GM23248 (cell line): ENCODE data around the gene ASPM. TPM values are rescaled to one million over a fixed set of nuclear protein-coding genes. Genes with fewer than 3 reads are reported as not detected.

Source experiments
- DNase-seq: peaks from one replicate; pipeline ENCODE4 v3.0.0-alpha.2; 2015
- H2AFZ ChIP-seq: fragments of 200-600 bp; sonication (generic); 2 replicates; pipeline ENCODE4 v1.6.1; 2016; ENCODE audit warnings: antibody characterized with exemption
- H3F3A ChIP-seq: fragments of 200-600 bp; sonication (generic); 2 replicates; pipeline ENCODE4 v1.6.1; 2016; ENCODE audit warnings: mild to moderate bottlenecking, antibody characterized with exemption, mixed run types; ENCODE audit not compliant: insufficient read depth
- H3K27ac ChIP-seq: fragments of 200-600 bp; sonication (generic); 2 replicates; pipeline ENCODE4 v1.5.1; 2016; ENCODE audit warnings: mild to moderate bottlenecking
- H3K27me3 ChIP-seq: fragments of 200-600 bp; sonication (generic); replicated peaks from 2 replicates; pipeline ENCODE4 v1.6.1; 2016; ENCODE audit warnings: mild to moderate bottlenecking; ENCODE audit not compliant: insufficient read depth
- H3K36me3 ChIP-seq: fragments of 200-600 bp; sonication (generic); 2 replicates; pipeline ENCODE4 v1.6.1; 2016; ENCODE audit warnings: low read depth, mild to moderate bottlenecking
- H3K4me1 ChIP-seq: fragments of 200-600 bp; sonication (generic); 2 replicates; pipeline ENCODE4 v1.6.1; 2016; ENCODE audit warnings: mild to moderate bottlenecking; ENCODE audit not compliant: insufficient read depth
- H3K4me2 ChIP-seq: fragments of 200-600 bp; sonication (generic); one replicate; pipeline ENCODE4 v1.6.1; 2016; ENCODE audit warnings: mild to moderate bottlenecking; ENCODE audit not compliant: unreplicated experiment
- H3K4me3 ChIP-seq: fragments of 200-600 bp; sonication (generic); 2 replicates; pipeline ENCODE4 v1.5.1; 2016; ENCODE audit warnings: mild to moderate bottlenecking
- H3K79me2 ChIP-seq: fragments of 200-600 bp; sonication (generic); 2 replicates; pipeline ENCODE4 v1.6.1; 2016; ENCODE audit warnings: mild to moderate bottlenecking; ENCODE audit not compliant: insufficient read depth
- H3K9ac ChIP-seq: fragments of 200-600 bp; sonication (generic); 2 replicates; pipeline ENCODE4 v1.6.1; 2016; ENCODE audit warnings: mild to moderate bottlenecking
- H3K9me2 ChIP-seq: fragments of 200-600 bp; sonication (generic); 2 replicates; pipeline ENCODE4 v1.6.1; 2016; ENCODE audit warnings: mixed run types, mild to moderate bottlenecking, moderate library complexity; ENCODE audit not compliant: insufficient read depth
- H3K9me3 ChIP-seq: fragments of 200-600 bp; sonication (generic); one replicate; pipeline ENCODE4 v1.6.1; 2017; ENCODE audit warnings: low read depth
- H4K20me1 ChIP-seq: fragments of 200-600 bp; sonication (generic); 2 replicates; pipeline ENCODE4 v1.6.0; 2016; ENCODE audit not compliant: insufficient read depth
- EZH2 ChIP-seq: fragments of 200-600 bp; sonication (generic); IDR thresholded peaks from 2 replicates; pipeline ENCODE4 v1.6.1; 2018; ENCODE audit warnings: antibody characterized with exemption, mild to moderate bottlenecking; ENCODE audit not compliant: insufficient read depth, poor library complexity, severe bottlenecking
- EZH2phosphoT487 ChIP-seq: fragments of 200-600 bp; sonication (generic); IDR thresholded peaks from 2 replicates; pipeline ENCODE4 v1.6.1; 2018; ENCODE audit warnings: antibody characterized with exemption, moderate library complexity, mild to moderate bottlenecking, low read depth; ENCODE audit not compliant: insufficient read depth
- WGBS, 2 experiments: methylation state at CpG; one replicate each; pipeline ENCODE4 v1.1.6; 2015 to 2017; ENCODE audit warnings: low lambda C conversion rate in 2 of 2, low coverage in 1 of 2; ENCODE audit errors: missing lambda C conversion rate in 2 of 2; 5-methylcytosine and 5-hydroxymethylcytosine counted together
- in situ Hi-C: fragments of 300-500 bp; cut with MboI; formaldehyde crosslinking; loops from 2 replicates; pipeline ENCODE4 v1.15.0; 2020
- polyA plus RNA-seq: library from polyadenylated mRNA; unstranded; fragments of >200 nt; fragmentation: Nextera tagmentation; extraction: Ambion mirVana; gene quantifications from 2 replicates; pipeline ENCODE4 v1.2.1, GENCODE V29; 2016
- total RNA-seq: library from RNA; depleted of rRNA; stranded (reverse); fragments of >200 nt; shearing (Covaris generic); gene quantifications from 2 replicates; pipeline ENCODE4 v1.2.3, GENCODE V29; 2014

The ASPM gene
- total and polyA plus RNA-seq, 2 experiments from 2014 or later, result 7.3 to 17.2 TPM

- WGBS, 2 experiments, result 78 to 85% methylated on average over 3 of the region's 3 CpGs
Observed at GRCh38 chr1:197182716-197183115, 36.2 kb upstream of the ASPM start.

DNA sequence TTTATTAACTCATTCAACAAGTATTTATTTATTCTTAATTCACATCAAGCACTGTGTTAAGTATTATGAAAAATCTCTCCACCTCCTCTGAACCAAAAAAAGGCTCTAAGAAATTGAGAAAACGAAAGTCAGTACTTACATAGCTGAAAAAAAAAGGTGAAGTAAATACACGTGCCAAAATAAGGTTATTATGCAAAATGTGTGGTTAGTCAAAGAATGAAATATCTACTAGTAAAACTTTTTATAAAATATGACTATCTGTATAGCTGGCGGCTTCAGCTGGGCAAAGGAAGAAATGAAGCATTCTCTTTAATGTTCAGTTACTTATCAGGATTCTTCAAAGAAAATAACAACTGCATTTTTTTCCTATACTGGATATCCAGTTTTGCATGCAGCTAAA, 35.5 kb upstream of the ASPM start:
- no peak overlapping the region for H3K4me3 ChIP-seq
- no peaks in the 10 kb centered on the region for H3K9me3 ChIP-seq
- DNase-seq, result no peak
- no peaks in the 10 kb centered on the region for H3K27me3 ChIP-seq
- peaks cover 14% of the 10 kb centered on the region; the same call in 1 of the 2 replicates for H3F3A ChIP-seq
- H3K9ac ChIP-seq, result no peak overlapping the region
- in situ Hi-C loops, result no loop called here
- peaks cover 47% of the 10 kb centered on the region for H3K79me2 ChIP-seq
- TF ChIP-seq EZH2phosphoT487 (no peak), EZH2 (no peak)
- peaks cover 27% of the 10 kb centered on the region for H3K36me3 ChIP-seq
- no peaks in the 10 kb centered on the region for H3K9me2 ChIP-seq
- H3K27ac ChIP-seq, result no peak overlapping the region
- H3K4me1 ChIP-seq, result 0 out of 2 replicates have a peak, but pooled peaks cover 14% of the 10 kb centered on the region
- no peak overlapping the region for H3K4me2 ChIP-seq
- 79 to 82% methylated on average over 3 of the region's 3 CpGs for WGBS, 2 experiments
- no peak overlapping the region for H2AFZ ChIP-seq
- H4K20me1 ChIP-seq, result no peaks in the 10 kb centered on the region

More at GRCh38 chr1:197182716-197183115, 36.2 kb upstream of the ASPM start:
- no peak overlapping the region for H3K4me3 ChIP-seq
- DNase-seq, result no peak
- H3K9ac ChIP-seq, result no peak overlapping the region
- peaks cover 34% of the 10 kb centered on the region for H3K36me3 ChIP-seq
- no peaks in the 10 kb centered on the region for H4K20me1 ChIP-seq
- TF ChIP-seq EZH2, result no peak
- no peak for TF ChIP-seq EZH2phosphoT487
- peaks cover 50% of the 10 kb centered on the region for H3K79me2 ChIP-seq
- no peak overlapping the region for H3K27ac ChIP-seq
- H3K27me3 ChIP-seq, result no peaks in the 10 kb centered on the region
- in situ Hi-C loops, result no loop called here
- no peaks in the 10 kb centered on the region for H3K9me3 ChIP-seq
- H3K4me2 ChIP-seq, result no peak overlapping the region
- peaks cover 14% of the 10 kb centered on the region; the same call in 1 of the 2 replicates for H3F3A ChIP-seq
- 0 out of 2 replicates have a peak, but pooled peaks cover 14% of the 10 kb centered on the region for H3K4me1 ChIP-seq
- H3K9me2 ChIP-seq, result no peaks in the 10 kb centered on the region
- no peak overlapping the region for H2AFZ ChIP-seq

GRCh38 chr1:197180252-197180878, 33.9 kb upstream of the ASPM start:
- no peak overlapping the region for H3K4me2 ChIP-seq
- H3K4me1 ChIP-seq, result peaks cover 14% of the 10 kb centered on the region; the same call in 1 of the 2 replicates
- peak; percentile 79 for DNase-seq
- H3K36me3 ChIP-seq, result peaks cover 23% of the 10 kb centered on the region
- no peaks in the 10 kb centered on the region for H3K9me3 ChIP-seq
- peaks cover 14% of the 10 kb centered on the region; the same call in 1 of the 2 replicates for H3F3A ChIP-seq
- no peak overlapping the region for H3K9ac ChIP-seq
- H3K79me2 ChIP-seq, result peaks cover 32% of the 10 kb centered on the region
- TF ChIP-seq EZH2phosphoT487 (no peak), EZH2 (no peak)
- H3K27ac ChIP-seq, result peak overlapping the region; percentile 26; the same call in 1 of the 2 replicates
- in situ Hi-C loops, result no loop called here
- no peaks in the 10 kb centered on the region for H3K27me3 ChIP-seq
- no peak overlapping the region for H2AFZ ChIP-seq
- H4K20me1 ChIP-seq, result no peaks in the 10 kb centered on the region
- 12 to 20% methylated on average over 3 of the region's 3 CpGs for WGBS, 2 experiments
- H3K4me3 ChIP-seq, result no peak overlapping the region
- no peaks in the 10 kb centered on the region for H3K9me2 ChIP-seq

GRCh38 chr1:197178998-197179397, 32.5 kb upstream of the ASPM start:
- in situ Hi-C loops, result no loop called here
- Histone ChIP-seq H3K9me3 (no peaks in the 10 kb centered on the region), H3K36me3 (peaks cover 28% of the 10 kb centered on the region), H3K4me2 (no peak overlapping the region), H2AFZ (no peak overlapping the region), H3K9me2 (no peaks in the 10 kb centered on the region), H3K79me2 (peaks cover 20% of the 10 kb centered on the region), H3K27me3 (no peaks in the 10 kb centered on the region), H3K27ac (peak overlapping the region; percentile 35), H3K4me3 (no peak overlapping the region), H4K20me1 (no peaks in the 10 kb centered on the region), H3K9ac (peak overlapping the region; percentile 20; the same call in 1 of the 2 replicates), H3F3A (peaks cover 14% of the 10 kb centered on the region; the same call in 1 of the 2 replicates), H3K4me1 (peaks cover 21% of the 10 kb centered on the region)
- WGBS, 2 experiments, result 50 to 62% methylated on average over 1 of the region's 1 CpG
- TF ChIP-seq EZH2 (no peak), EZH2phosphoT487 (no peak)
- peak; percentile 71 for DNase-seq

DNA sequence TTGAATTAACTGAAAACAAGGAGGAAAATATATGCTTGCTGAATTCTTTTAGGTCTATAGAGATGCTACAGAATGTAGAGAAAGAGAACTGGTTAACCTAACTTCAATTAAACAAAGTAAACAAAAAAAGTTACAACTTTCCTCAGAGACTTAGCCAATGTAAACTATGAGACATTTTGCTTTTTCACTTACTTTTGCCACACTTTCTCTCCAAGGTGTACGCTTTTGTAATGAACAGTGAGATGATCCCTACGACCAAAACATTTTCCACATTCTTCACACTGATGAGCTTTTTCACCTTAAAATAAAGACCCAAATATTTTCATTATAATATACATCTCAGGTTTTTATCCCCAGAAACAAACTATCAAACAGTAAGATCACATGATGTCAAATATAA, 28.3 kb upstream of the ASPM start:
- Histone ChIP-seq H3K27ac (no peak overlapping the region), H3F3A (no peaks in the 10 kb centered on the region), H3K79me2 (no peaks in the 10 kb centered on the region), H3K9me3 (no peaks in the 10 kb centered on the region), H3K27me3 (no peaks in the 10 kb centered on the region), H3K4me1 (peaks cover 19% of the 10 kb centered on the region), H3K9me2 (no peaks in the 10 kb centered on the region), H4K20me1 (no peaks in the 10 kb centered on the region), H3K9ac (no peak overlapping the region), H3K36me3 (peaks cover 43% of the 10 kb centered on the region), H2AFZ (no peak overlapping the region), H3K4me3 (no peak overlapping the region), H3K4me2 (no peak overlapping the region)
- in situ Hi-C loops, result loop anchor here (25.0 kb wide), 1 partner anchor 338 kb away; no protein-coding TSS in a partner anchor
- no peak for DNase-seq
- WGBS, 2 experiments, result 97 to 99% methylated on average over 2 of the region's 2 CpGs
- TF ChIP-seq EZH2 (no peak), EZH2phosphoT487 (no peak)
